ENCODE results near the gene PRSS23.

DNA sequence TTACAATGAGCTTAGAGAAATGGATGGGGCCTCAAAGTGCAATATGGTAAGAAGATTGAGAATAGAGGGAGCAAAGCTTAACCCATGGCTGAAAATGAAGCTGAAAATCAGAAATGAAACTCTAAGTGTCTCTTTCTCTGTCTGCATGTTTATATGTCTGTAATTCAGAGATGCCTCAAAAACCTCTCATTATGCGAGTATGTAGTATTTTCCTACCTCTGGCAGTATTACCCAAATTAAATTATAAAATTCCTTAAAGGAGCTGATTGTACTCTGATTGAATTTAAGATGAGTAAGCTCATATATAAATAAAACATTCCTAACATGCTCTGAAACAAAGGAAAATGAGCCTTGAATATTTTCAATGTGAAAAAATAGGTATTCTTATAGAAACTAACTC, 39.8 kb upstream of the PRSS23 start:
- no peak for TF ChIP-seq POLR2A (IDR thresholded peaks at IDR 0.05)
- TF ChIP-seq, protein P1, sequence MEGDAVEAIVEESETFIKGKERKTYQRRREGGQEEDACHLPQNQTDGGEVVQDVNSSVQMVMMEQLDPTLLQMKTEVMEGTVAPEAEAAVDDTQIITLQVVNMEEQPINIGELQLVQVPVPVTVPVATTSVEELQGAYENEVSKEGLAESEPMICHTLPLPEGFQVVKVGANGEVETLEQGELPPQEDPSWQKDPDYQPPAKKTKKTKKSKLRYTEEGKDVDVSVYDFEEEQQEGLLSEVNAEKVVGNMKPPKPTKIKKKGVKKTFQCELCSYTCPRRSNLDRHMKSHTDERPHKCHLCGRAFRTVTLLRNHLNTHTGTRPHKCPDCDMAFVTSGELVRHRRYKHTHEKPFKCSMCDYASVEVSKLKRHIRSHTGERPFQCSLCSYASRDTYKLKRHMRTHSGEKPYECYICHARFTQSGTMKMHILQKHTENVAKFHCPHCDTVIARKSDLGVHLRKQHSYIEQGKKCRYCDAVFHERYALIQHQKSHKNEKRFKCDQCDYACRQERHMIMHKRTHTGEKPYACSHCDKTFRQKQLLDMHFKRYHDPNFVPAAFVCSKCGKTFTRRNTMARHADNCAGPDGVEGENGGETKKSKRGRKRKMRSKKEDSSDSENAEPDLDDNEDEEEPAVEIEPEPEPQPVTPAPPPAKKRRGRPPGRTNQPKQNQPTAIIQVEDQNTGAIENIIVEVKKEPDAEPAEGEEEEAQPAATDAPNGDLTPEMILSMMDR (IDR thresholded peaks at IDR 0.05) = no peak

Measured in ovary (tissue), 3 donors.